ENCODE measurements around the gene CXorf58. TPM values are rescaled to one million over a fixed set of nuclear protein-coding genes. Genes with fewer than 3 reads are reported as not detected.

CXorf58 gene
- total and polyA plus RNA-seq, 2 of the 8 experiments (the other 6 are each of a cell fraction or from before 2014, with no cell fraction given): 0.05 TPM; not detected in 1

DNA sequence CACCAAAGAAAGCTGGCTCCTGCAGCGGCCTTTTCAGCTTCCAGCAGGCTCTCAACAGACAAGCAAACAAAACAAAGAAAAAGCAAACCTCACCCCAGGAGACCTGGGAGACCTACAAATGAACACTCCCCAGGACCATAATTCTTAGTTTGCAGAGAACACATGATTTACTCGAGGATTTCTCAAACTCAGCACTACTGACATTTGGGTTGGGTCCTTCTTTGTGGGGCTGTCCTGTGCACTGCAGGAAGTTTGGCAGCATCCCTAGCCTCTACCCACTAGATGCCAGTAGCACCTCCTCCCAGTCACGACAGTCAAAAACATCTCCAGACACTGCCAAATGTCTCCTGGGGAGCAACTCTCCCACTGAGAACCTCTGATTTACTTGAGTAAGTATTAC, 22.0 kb upstream of the CXorf58 start (continued):
- TF ChIP-seq RBBP5 (IDR thresholded peaks at IDR 0.05; ENCODE audit: borderline replicate concordance, low read depth, low read length) (no peak), RFX5 (IDR thresholded peaks at IDR 0.05; ENCODE audit: borderline replicate concordance, low read depth, low read length) (no peak), BCL11A (IDR thresholded peaks at IDR 0.05; ENCODE audit: low read depth in 2 of 2, low read length in 2 of 2) (no peak), YY1 (IDR thresholded peaks at IDR 0.05; ENCODE audit: low read depth, low read length) (no peak), POLR2A (IDR thresholded peaks at IDR 0.05; ENCODE audit: control extremely low read depth in 1 of 2, low read depth in 2 of 2, low read length in 2 of 2) (no peak), CTBP2 (IDR thresholded peaks at IDR 0.05; ENCODE audit: borderline replicate concordance, insufficient read depth, insufficient read length, low read length) (no peak)
